IPS-20b (cell line): ENCODE results near the gene USP12.
"Not testable (repeated sequence)": the region's sequence is repeated elsewhere in the genome, so short reads cannot be mapped to it uniquely, and the experiment has no call there.

ENCODE experiments used
- H3K27ac ChIP-seq: one replicate; pipeline ENCODE4 v1.5.1; 2013; ENCODE audit warnings: low read length
- H3K27me3 ChIP-seq: 2 replicates; pipeline ENCODE4 v1.6.1; 2013; ENCODE audit warnings: mild to moderate bottlenecking, low read length, inconsistent platforms; ENCODE audit not compliant: insufficient read depth
- H3K36me3 ChIP-seq: 2 replicates; pipeline ENCODE4 v1.6.1; 2013; ENCODE audit warnings: low read depth, mild to moderate bottlenecking, inconsistent platforms, low read length, moderate library complexity; ENCODE audit not compliant: insufficient read depth
- H3K4me1 ChIP-seq: 2 replicates; pipeline ENCODE4 v1.6.1; 2013; ENCODE audit warnings: mild to moderate bottlenecking, control low read depth, inconsistent platforms, low read length, moderate library complexity; ENCODE audit not compliant: insufficient read depth
- H3K4me3 ChIP-seq: 2 replicates; pipeline ENCODE4 v1.5.1; 2013; ENCODE audit warnings: mild to moderate bottlenecking, low read length, inconsistent platforms
- H3K9ac ChIP-seq: 2 replicates; pipeline ENCODE4 v1.6.1; 2013; ENCODE audit warnings: low read depth, mild to moderate bottlenecking, inconsistent platforms, low read length, moderate library complexity
- H3K9me3 ChIP-seq: 2 replicates; pipeline ENCODE4 v1.6.1; 2013; ENCODE audit warnings: mild to moderate bottlenecking, low read depth, low read length, inconsistent platforms; ENCODE audit not compliant: insufficient read depth

USP12 gene

GRCh38 chr13:27141746-27142145, 29.9 kb downstream of the USP12 start:
- Histone ChIP-seq H3K9me3 (no peaks in the 10 kb centered on the region; the same call in 1 of the 2 replicates), H3K4me1 (0 out of 2 replicates have a peak, but pooled peaks cover 4% of the 10 kb centered on the region), H3K27me3 (no peaks in the 10 kb centered on the region), H3K27ac (no peak overlapping the region), H3K9ac (no peak overlapping the region), H3K36me3 (no peaks in the 10 kb centered on the region), H3K4me3 (no peak overlapping the region)

- not testable (repeated sequence) for H3K4me3 ChIP-seq, H3K4me1 ChIP-seq, H3K27me3 ChIP-seq, H3K36me3 ChIP-seq, H3K9ac ChIP-seq, H3K27ac ChIP-seq, H3K9me3 ChIP-seq
These were observed 30.5 kb downstream of the USP12 start for GRCh38 chr13:27141159-27141558.

DNA sequence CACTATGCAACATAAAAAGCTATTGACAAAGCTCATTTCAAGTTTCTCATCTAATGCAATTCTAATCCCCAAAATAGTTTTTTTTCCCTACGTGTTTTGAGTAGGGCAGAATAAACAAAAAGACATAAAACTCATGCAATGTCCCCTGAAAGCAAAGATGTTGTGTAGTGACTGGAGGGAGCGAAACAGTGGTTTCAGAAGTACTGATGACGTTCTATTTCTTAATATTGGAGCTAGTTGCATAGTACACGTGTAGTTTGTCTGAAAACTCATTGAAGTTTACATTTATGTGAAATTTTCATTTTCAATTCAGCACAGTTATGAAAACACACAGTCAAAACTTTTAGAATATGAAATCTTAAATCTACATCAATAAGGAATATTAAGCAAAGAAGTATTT, 31.6 kb downstream of the USP12 start:
- no peak overlapping the region for H3K27ac ChIP-seq
- H3K4me1 ChIP-seq, result 0 out of 2 replicates have a peak, but pooled peaks cover 4% of the 10 kb centered on the region
- no peaks in the 10 kb centered on the region for H3K27me3 ChIP-seq
- H3K36me3 ChIP-seq, result no peaks in the 10 kb centered on the region
- no peak overlapping the region for H3K4me3 ChIP-seq
- H3K9me3 ChIP-seq, result no peaks in the 10 kb centered on the region; the same call in 1 of the 2 replicates
- H3K9ac ChIP-seq, result no peak overlapping the region

- Histone ChIP-seq H3K36me3 (no peaks in the 10 kb centered on the region), H3K4me1 (0 out of 2 replicates have a peak, but pooled peaks cover 4% of the 10 kb centered on the region), H3K9ac (no peak overlapping the region), H3K27me3 (no peaks in the 10 kb centered on the region), H3K27ac (no peak overlapping the region), H3K9me3 (no peaks in the 10 kb centered on the region; the same call in 1 of the 2 replicates), H3K4me3 (no peak overlapping the region)
These were observed 32.0 kb downstream of the USP12 start for GRCh38 chr13:27139565-27139964.

- Histone ChIP-seq H3K9ac (no peak overlapping the region), H3K36me3 (no peaks in the 10 kb centered on the region), H3K4me3 (no peak overlapping the region), H3K27ac (no peak overlapping the region), H3K4me1 (peaks cover 4% of the 10 kb centered on the region; the same call in 1 of the 2 replicates), H3K9me3 (no peaks in the 10 kb centered on the region; the same call in 1 of the 2 replicates), H3K27me3 (no peaks in the 10 kb centered on the region)
These were observed 33.0 kb downstream of the USP12 start for GRCh38 chr13:27138457-27139093.

GRCh38 chr13:27137759-27138158, 33.9 kb downstream of the USP12 start:
- H3K4me1 ChIP-seq, result peaks cover 7% of the 10 kb centered on the region; the same call in 1 of the 2 replicates
- H3K4me3 ChIP-seq, result no peak overlapping the region
- no peak overlapping the region for H3K27ac ChIP-seq
- no peak overlapping the region for H3K9ac ChIP-seq
- no peaks in the 10 kb centered on the region for H3K27me3 ChIP-seq
- no peaks in the 10 kb centered on the region for H3K36me3 ChIP-seq
- no peaks in the 10 kb centered on the region; the same call in 1 of the 2 replicates for H3K9me3 ChIP-seq

- H3K4me3 ChIP-seq, result no peak overlapping the region
- H3K27me3 ChIP-seq, result no peaks in the 10 kb centered on the region
- peaks cover 29% of the 10 kb centered on the region; the same call in 1 of the 2 replicates for H3K4me1 ChIP-seq
- no peak overlapping the region for H3K27ac ChIP-seq
- H3K9me3 ChIP-seq, result no peaks in the 10 kb centered on the region
- no peaks in the 10 kb centered on the region for H3K36me3 ChIP-seq
- H3K9ac ChIP-seq, result no peak overlapping the region
These were observed 36.6 kb downstream of the USP12 start for GRCh38 chr13:27135023-27135422.

GRCh38 chr13:27133889-27134288, 37.7 kb downstream of the USP12 start:
- H3K27ac ChIP-seq, result no peak overlapping the region

DNA sequence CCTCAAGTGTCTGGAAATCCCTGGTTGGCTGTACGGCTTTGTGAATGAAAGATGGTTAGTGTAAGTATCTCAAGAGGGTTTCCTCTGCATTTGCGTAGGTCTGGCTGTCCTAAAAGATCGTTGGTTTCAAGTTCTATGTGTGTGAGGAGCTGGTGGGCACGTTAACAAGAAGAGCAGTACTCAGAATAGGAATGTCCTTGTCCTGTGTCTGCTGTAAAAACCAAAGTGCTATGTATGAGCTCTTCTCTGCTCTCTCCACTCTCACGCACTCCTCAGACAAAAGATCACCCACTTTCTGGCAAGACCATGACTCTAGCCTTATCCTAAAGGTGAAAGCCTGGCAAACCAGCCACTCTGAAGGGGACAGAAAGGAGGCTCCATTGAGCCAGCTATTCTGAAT, 39.1 kb downstream of the USP12 start:
- H3K36me3 ChIP-seq, result no peaks in the 10 kb centered on the region
- no peak overlapping the region for H3K27ac ChIP-seq
- no peak overlapping the region for H3K4me3 ChIP-seq
- peaks cover 28% of the 10 kb centered on the region; the same call in 1 of the 2 replicates for H3K4me1 ChIP-seq
- no peaks in the 10 kb centered on the region for H3K27me3 ChIP-seq
- no peak overlapping the region for H3K9ac ChIP-seq
- H3K9me3 ChIP-seq, result no peaks in the 10 kb centered on the region

More at GRCh38 chr13:27133889-27134288, 37.7 kb downstream of the USP12 start:
- H3K36me3 ChIP-seq, result no peaks in the 10 kb centered on the region
- no peak overlapping the region for H3K9ac ChIP-seq
- no peaks in the 10 kb centered on the region for H3K9me3 ChIP-seq
- H3K4me1 ChIP-seq, result peaks cover 32% of the 10 kb centered on the region; the same call in 1 of the 2 replicates
- H3K4me3 ChIP-seq, result no peak overlapping the region
- no peaks in the 10 kb centered on the region for H3K27me3 ChIP-seq

DNA sequence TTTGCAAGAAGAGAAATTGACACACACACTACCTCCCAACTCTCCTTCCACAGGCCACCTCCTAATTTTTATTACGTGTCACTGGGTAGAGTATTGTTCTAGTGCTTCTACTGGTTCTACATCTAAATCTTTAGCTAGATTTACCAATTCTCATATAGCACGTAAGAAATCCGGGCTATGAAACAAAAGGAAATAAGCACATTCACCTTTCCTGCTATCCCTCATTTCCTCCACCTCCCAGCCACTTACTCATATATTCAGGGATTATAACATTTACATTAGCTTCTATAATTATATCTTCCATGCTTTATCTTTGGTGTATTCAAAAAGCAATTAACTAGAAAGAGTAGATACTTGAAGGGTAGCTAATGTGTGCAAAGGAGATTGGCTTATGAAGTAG, 39.7 kb downstream of the USP12 start:
- Histone ChIP-seq H3K4me1 (peaks cover 28% of the 10 kb centered on the region; the same call in 1 of the 2 replicates), H3K36me3 (no peaks in the 10 kb centered on the region), H3K4me3 (no peak overlapping the region), H3K9ac (no peak overlapping the region), H3K27ac (no peak overlapping the region), H3K27me3 (no peaks in the 10 kb centered on the region), H3K9me3 (no peaks in the 10 kb centered on the region)

DNA sequence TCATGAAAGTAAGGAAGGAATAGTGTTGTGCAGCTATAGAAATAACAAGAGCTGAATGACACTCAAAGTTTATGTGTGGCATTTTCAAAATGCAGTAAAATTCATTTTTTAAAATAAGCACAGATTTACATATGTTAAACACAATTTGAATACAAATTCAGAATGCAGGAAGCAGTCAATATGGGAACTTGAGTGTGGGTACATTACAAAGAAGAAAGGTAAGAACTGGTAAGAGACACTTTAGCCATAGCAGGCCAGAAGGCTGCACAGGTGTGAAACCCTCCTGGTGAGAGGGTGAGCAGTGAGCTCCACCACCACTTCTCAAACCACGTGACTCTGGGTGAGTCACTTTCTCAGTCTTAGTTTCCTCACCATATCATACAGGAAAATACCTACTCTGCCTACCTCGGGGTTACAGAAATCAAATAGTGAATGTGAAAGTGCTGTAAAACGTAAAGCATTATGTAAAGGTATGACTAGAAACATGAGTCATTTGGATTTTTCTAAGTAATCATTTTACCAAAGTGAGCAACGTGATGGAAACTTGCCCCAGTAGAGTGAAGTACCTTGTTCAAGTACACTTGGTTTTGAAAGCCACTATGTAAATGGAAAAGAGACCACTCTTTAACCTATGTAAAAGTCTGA, 40.5 kb downstream of the USP12 start:
- H3K9me3 ChIP-seq, result no peaks in the 10 kb centered on the region
- H3K27me3 ChIP-seq, result no peaks in the 10 kb centered on the region
- H3K36me3 ChIP-seq, result no peaks in the 10 kb centered on the region
- no peak overlapping the region for H3K27ac ChIP-seq
- peaks cover 28% of the 10 kb centered on the region; the same call in 1 of the 2 replicates for H3K4me1 ChIP-seq
- H3K9ac ChIP-seq, result no peak overlapping the region
- H3K4me3 ChIP-seq, result no peak overlapping the region
